AG20443 (cell line): Measurements from ENCODE around the gene RNF175.
A peak's percentile ranks its signal among the peaks of the same experiment; 100 is the strongest.

Source experiments
- DNase-seq: peaks from one replicate; pipeline ENCODE4 v3.0.0; 2012; ENCODE audit warnings: low spot score, mixed read lengths

RNF175 gene

DNA sequence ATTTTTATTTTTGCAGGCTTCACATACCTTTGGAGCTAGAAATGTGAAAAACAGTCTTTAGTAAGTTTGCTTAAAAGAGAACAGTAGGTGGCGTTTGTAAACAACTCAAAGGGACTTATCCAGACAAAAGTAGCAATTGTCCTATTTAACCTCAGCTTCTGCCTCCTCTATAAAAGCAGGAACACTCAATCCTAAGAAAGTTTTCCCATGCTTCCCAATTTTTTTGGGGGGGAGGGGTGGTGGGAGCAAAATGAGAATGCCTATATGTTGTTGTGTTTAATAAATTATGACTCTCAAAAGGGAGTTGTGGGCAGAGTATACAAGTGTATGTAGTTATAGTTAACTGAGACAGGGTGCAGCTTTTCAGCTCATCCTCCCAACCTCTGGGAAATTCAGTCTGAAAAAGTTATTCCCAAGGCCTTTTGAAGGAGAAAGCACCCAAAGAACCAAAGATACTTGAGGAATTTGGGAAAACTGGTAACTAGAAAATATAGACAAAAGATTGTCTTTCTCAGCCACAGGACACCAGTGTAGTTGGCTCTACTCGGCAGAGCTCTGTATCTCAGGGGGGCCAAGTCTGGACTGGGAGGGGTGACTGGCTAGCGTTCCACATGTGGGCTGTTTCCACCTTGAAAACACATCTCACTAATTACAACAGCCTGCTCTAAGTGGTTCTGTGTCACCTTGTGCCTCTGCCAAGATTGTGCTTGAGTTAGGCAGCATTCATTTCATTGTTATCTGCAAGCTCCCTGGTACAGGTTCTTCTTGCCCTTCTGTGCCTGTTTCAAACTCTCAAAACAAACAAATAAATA is 26.3 kb upstream of the RNF175 start:
- peak; percentile 33 for DNase-seq

- DNase-seq, result no peak
Observed at GRCh38 chr4:153784166-153784699, 24.4 kb upstream of the RNF175 start.

DNA sequence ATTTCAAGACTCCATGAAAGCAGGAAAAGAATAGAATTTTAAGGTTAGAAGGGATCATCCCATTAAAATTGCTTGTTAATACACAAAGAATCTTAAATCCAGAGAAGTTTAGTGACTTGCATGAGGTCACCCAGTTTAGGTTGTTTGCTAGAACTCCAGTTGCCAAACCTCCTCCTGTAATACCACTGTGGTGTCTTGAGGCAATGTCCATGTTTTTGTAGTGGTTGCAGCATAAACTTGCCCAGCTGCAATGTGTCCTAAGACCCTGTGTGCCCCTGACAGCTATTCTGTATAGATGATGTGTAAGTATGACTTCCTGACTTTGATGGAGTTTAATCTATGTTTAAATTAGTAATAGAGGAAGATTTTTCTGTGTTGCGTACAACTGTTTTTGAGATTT is 22.8 kb upstream of the RNF175 start:
- DNase-seq, result peak; percentile 24

GRCh38 chr4:153781717-153782416 is 22.0 kb upstream of the RNF175 start:
- peak; percentile 60 for DNase-seq

DNA sequence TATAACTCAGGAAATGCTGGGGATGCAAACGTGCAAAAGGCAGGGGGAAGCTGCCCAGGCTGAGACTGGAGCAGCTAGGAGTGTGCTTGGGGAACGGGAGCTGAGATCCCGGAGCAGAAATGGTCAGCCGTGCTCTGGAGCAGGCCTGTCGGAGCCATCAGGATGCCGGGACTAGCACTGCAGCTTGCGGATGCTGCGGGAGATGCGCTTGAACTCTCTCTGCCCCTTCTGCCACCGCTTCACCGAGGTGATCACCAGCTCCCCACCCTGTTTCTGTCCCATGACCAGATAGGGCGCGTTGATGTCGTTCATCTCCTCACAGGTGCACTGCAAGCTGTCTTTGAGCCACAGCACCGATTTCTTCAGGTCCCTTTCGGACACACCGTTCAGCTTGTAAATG is 21.5 kb upstream of the RNF175 start:
- no peak for DNase-seq

- DNase-seq, result no peak
Observed at GRCh38 chr4:153780876-153781275, 21.1 kb upstream of the RNF175 start.

DNA sequence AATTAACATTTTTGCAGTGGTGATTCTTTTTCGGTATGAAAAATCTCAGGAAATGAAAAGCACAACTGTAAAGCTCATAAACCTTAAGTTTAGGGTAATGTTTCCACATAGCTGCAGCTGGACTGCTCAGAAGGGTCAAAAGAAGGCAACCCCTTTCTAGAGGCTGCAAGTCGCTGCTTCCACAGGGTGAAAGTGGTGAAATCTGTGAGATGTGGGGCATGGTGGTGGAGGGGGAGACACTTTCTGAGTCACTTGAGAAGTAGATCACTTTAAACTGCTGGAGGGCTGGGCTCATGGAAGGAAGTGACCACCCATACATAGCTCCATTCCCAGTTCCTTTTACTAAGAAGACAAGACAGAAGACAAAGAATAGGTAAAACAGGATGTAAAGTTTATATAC is 20.4 kb upstream of the RNF175 start:
- DNase-seq, result no peak

- no peak for DNase-seq
Observed at GRCh38 chr4:153778383-153778782, 18.6 kb upstream of the RNF175 start.

GRCh38 chr4:153777421-153777820 is 17.6 kb upstream of the RNF175 start:
- no peak for DNase-seq

DNA sequence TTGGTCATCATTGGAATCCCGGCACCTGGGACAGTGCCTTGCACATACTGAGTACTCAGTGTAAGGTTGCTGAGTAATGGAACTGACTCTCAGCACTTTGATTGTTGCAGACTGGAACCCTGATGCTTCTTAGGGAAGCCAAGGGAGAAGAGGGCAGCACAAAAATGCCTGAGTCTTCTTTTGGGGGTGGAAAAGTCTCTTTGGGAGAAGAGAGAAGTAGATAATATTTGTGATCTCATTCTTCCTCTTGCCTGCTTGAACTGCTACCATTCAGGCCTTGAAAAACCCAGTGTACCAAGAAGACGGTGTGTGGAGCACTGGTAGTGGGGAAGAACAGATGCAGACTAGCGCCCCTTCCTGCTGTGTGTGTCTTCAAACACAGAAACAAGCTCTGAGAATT is 16.8 kb upstream of the RNF175 start:
- DNase-seq, result no peak

GRCh38 chr4:153773236-153773690 is 13.4 kb upstream of the RNF175 start:
- no peak for DNase-seq

- DNase-seq, result no peak
Observed at GRCh38 chr4:153771046-153771445, 11.2 kb upstream of the RNF175 start.

DNA sequence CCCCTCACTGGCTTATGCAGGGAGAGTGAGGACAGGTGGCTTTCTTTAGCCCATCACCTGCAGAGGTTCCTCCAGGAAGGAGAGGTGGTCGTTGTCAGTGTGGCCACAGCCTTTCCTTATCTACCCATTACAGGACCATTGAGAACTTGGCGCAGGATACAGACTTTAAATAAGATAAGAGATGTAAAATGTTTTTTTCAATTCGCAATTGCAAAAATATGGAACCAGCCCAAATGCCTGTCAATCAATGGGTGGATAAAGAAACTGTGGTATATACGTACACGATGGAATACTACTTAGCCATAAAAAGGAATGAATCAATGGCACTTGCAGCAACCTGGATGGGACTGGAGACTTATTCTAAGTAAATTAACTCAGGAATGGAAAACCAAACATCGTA is 6.9 kb upstream of the RNF175 start:
- DNase-seq, result no peak

- no peak for DNase-seq
Observed at GRCh38 chr4:153765894-153766293, 6.1 kb upstream of the RNF175 start.

- DNase-seq, result no peak
Observed at GRCh38 chr4:153764601-153765368, 5.0 kb upstream of the RNF175 start.

- DNase-seq, result no peak
Observed at GRCh38 chr4:153763404-153763803, 3.6 kb upstream of the RNF175 start.

DNA sequence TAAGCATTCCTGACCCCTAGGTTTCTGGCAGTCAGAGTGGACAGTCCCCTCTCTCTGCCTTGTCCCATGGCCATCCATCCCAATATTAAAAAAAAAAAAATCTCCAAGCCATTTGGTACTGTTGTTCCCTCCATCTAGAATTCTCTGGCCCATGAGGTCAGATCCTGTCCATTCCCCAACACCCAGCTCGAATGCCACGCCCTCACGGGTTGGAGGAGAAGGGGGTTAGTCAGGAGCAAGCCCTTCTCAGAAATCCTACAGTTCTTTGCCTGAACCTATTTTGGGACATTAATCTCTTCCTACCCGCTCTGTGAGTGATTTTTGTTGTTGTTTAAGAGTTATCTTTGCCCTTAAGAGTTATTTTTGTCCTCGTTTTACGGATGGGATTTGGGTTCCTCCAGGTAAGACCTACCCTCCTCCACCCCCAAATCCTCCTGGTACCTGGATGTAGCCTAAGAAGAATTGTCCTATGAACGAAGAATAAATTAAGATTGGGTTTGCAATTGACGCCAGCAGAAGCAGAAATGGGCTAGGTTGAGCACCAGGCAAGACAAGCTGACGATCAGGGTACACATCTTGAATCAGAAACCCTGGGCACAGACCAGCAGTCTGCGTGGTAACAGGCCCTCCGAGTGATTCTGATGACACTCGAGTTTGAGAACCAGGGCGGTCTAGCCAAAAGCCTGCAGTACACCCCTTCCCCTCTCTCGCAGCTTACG is 977 bp downstream of the RNF175 start:
- DNase-seq, result peak; percentile 33

GRCh38 chr4:153758136-153758535 is 1.7 kb downstream of the RNF175 start:
- no peak for DNase-seq

DNA sequence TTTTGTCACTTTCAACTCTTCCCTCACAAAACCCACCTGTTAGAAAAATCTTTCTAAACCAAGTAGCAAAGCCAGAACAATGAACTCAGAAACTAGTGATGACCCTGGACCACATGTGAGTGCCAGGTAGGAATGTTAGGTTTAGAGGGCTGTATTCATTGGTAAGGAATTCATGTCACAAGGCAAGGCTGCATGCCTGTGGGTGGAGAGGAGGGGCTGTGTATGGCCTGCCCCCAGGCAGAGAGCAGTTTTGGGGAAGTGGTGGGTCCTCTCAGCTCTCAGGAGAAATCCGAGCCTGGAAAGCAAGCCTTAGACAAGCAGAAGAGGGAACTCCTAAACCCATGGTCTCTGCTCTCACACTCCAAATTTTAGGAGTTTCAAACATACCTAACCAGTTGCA is 2.4 kb downstream of the RNF175 start:
- DNase-seq, result no peak

GRCh38 chr4:153755186-153755585 is 4.6 kb downstream of the RNF175 start:
- DNase-seq, result no peak

DNA sequence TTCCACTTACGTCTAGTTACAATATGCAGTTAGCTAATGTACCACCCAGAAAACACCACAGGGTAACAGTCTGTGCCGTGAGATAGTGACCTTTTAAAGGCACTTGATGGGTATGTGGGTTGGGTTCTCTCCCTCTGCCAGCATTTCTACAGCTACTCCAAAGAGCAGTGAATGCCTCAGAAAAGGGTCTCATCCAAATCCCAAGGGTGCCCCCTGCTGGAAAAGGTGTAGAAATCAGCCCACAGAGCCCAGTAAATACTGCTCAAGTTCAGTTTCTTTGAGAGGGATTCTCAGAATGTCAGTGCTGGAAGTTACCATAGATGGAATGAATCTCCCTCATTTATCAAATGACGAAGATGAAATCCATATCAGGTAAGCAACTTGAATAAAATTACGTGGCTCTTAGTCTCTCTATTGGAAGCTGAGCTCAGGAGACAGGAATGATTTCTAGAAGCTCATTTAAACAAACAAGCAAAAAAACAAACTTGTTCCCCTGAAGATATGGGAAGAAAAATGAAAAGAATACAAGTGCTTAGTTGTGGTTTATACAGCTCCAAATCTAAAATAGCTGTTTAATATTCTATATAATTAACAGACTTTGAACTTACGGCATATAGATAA is 9.5 kb downstream of the RNF175 start:
- peak; percentile 75 for DNase-seq
